SK-N-SH (cell line): Measurements from ENCODE around the gene KCNMB1. TPM values are rescaled to one million over a fixed set of nuclear protein-coding genes. Genes with fewer than 3 reads are reported as not detected.

Experiments
- CTCF ChIA-PET: fragments of 300-600, 350-600 bp; formaldehyde crosslinking; extraction: SDS; loops from one replicate; lab custom pipeline; 2021; lab: Yijun Ruan, JAX
- POLR2A ChIA-PET: fragments of 350-600 bp; sonication (Branson Sonifier 250); formaldehyde crosslinking; extraction: SDS; loops from one replicate; lab custom pipeline; 2020; ENCODE audit warnings: antibody characterized with exemption, inconsistent platforms; lab: Yijun Ruan, JAX
- DNase-seq: peaks from one replicate; pipeline ENCODE4 v3.0.0; 2012
- H2AFZ ChIP-seq: fragments of 200-600 bp; sonication (generic); 2 replicates; pipeline ENCODE4 v1.8.1; 2016; ENCODE audit warnings: antibody characterized with exemption, mild to moderate bottlenecking, low read depth
- H3F3A ChIP-seq: fragments of 200-600 bp; sonication (generic); replicated peaks from 2 replicates; pipeline ENCODE3; 2016; ENCODE audit warnings: antibody characterized with exemption, mild to moderate bottlenecking; ENCODE audit not compliant: insufficient read depth
- H3K27ac ChIP-seq, 2 experiments: fragments of 200-500 bp in 1 of 2; fragments of 200-600 bp in 1 of 2; sonication (Bioruptor generic) in 1 of 2; sonication (generic), shearing (Covaris generic) in 1 of 2; 2 replicates each; pipeline versions ENCODE4 v1.5.1 to v1.6.1; 2014 to 2016; ENCODE audit warnings: low read depth in 2 of 2, inconsistent platforms in 1 of 2, low read length in 1 of 2, mild to moderate bottlenecking in 1 of 2, mixed read lengths in 1 of 2
- H3K27me3 ChIP-seq: fragments of 200-600 bp; sonication (generic), shearing (Covaris generic); 2 replicates; pipeline ENCODE4 v1.6.1; 2016; ENCODE audit warnings: mixed run types; ENCODE audit not compliant: insufficient read depth
- H3K36me3 ChIP-seq, 2 experiments: fragments of 200-500 bp in 1 of 2; fragments of 200-600 bp in 1 of 2; sonication (Bioruptor generic) in 1 of 2; sonication (generic) in 1 of 2; replicated peaks in 1 of 2; 2 replicates each; pipeline versions ENCODE3 to v1.5.1; 2014 to 2016; ENCODE audit warnings: low read length in 1 of 2, mild to moderate bottlenecking in 1 of 2; ENCODE audit not compliant: insufficient read depth in 2 of 2, control insufficient read depth in 1 of 2
- H3K4me1 ChIP-seq, 2 experiments: fragments of 200-500 bp in 1 of 2; fragments of 200-600 bp in 1 of 2; sonication (Bioruptor generic) in 1 of 2; sonication (generic), shearing (Covaris generic) in 1 of 2; 2 replicates each; pipeline versions ENCODE4 v1.5.1 to v1.6.1; 2014 to 2016; ENCODE audit warnings: low read depth in 1 of 2, low read length in 1 of 2, mixed run types in 1 of 2; ENCODE audit not compliant: insufficient read depth in 2 of 2, control insufficient read depth in 1 of 2
- H3K4me2 ChIP-seq: fragments of 200-600 bp; sonication (generic), shearing (Covaris generic); 2 replicates; pipeline ENCODE4 v1.6.1; 2017; ENCODE audit warnings: mixed run types
- H3K4me3 ChIP-seq, 2 experiments: fragments of 200-500 bp in 1 of 2; fragments of 200-600 bp in 1 of 2; sonication (Bioruptor generic) in 1 of 2; sonication (generic), shearing (Covaris generic) in 1 of 2; 2 replicates each; pipeline versions ENCODE4 v1.5.1 to v1.8.1; 2014 to 2016; ENCODE audit warnings: low read depth in 2 of 2, inconsistent platforms in 1 of 2, low read length in 1 of 2, mild to moderate bottlenecking in 1 of 2, mixed read lengths in 1 of 2, moderate library complexity in 1 of 2
- H3K79me2 ChIP-seq: fragments of 200-600 bp; sonication (generic); 2 replicates; pipeline ENCODE4 v1.8.1; 2017; ENCODE audit warnings: mild to moderate bottlenecking; ENCODE audit not compliant: insufficient read depth
- H3K9ac ChIP-seq: fragments of 200-600 bp; sonication (generic); 2 replicates; pipeline ENCODE4 v1.6.1; 2017; ENCODE audit warnings: mixed run types
- H3K9me2 ChIP-seq: fragments of 200-600 bp; sonication (generic); 2 replicates; pipeline ENCODE4 v1.6.1; 2017; ENCODE audit warnings: mixed run types
- H3K9me3 ChIP-seq: fragments of 200-600 bp; sonication (generic); 2 replicates; pipeline ENCODE4 v1.6.1; 2017; ENCODE audit warnings: mixed run types, mild to moderate bottlenecking, moderate library complexity
- H4K20me1 ChIP-seq: fragments of 200-600 bp; sonication (generic); 2 replicates; pipeline ENCODE4 v1.6.1; 2017; ENCODE audit warnings: mild to moderate bottlenecking, mixed run types; ENCODE audit not compliant: insufficient read depth
- CHD2 ChIP-seq: fragments of 150-350 bp; IDR thresholded peaks from 2 replicates; pipeline ENCODE4 v1.6.1; 2018; ENCODE audit warnings: low read length; ENCODE audit not compliant: partially characterized antibody
- ELF1 ChIP-seq: IDR thresholded peaks from 2 replicates; pipeline ENCODE4 v1.4.0; 2012
- EP300 ChIP-seq, 2 experiments: IDR thresholded peaks; 2 replicates each; pipeline versions ENCODE4 v1.4.0 to v1.6.1; 2012; ENCODE audit warnings: borderline replicate concordance in 1 of 2, low read depth in 1 of 2, low read length in 1 of 2
- EZH2phosphoT487 ChIP-seq: fragments of 200-600 bp; sonication (generic); IDR thresholded peaks from 2 replicates; pipeline ENCODE4 v1.6.1; 2017; ENCODE audit warnings: low read depth, mixed run types, mild to moderate bottlenecking, antibody characterized with exemption, moderate library complexity, borderline replicate concordance
- FOSL2 ChIP-seq: IDR thresholded peaks from 2 replicates; pipeline ENCODE4 v1.4.0; 2012; ENCODE audit warnings: low read depth, mild to moderate bottlenecking, moderate library complexity, borderline replicate concordance
- FOXM1 ChIP-seq: IDR thresholded peaks from 2 replicates; pipeline ENCODE4 v1.4.0; 2012; ENCODE audit warnings: low read depth, mild to moderate bottlenecking
- GATA2 ChIP-seq: sonication (generic); formaldehyde crosslinking; IDR thresholded peaks from 2 replicates; pipeline ENCODE4 v1.5.0; 2020; ENCODE audit warnings: mild to moderate bottlenecking, missing genetic modification reagents
- MXI1 ChIP-seq: IDR thresholded peaks from 2 replicates; pipeline ENCODE4 v1.6.1; 2012; ENCODE audit warnings: mild to moderate bottlenecking, low read depth, low read length, improper control_type of control experiment
- POLR2AphosphoS5 ChIP-seq: IDR thresholded peaks from 2 replicates; pipeline ENCODE4 v1.6.1; 2012; ENCODE audit warnings: low read depth, low read length
- RAD21 ChIP-seq: IDR thresholded peaks from 2 replicates; pipeline ENCODE4 v1.6.1; 2012; ENCODE audit warnings: mild to moderate bottlenecking, low read length
- RCOR1 ChIP-seq: fragments of 150-350 bp; IDR thresholded peaks from 2 replicates; pipeline ENCODE4 v1.6.1; 2017; ENCODE audit warnings: antibody characterized with exemption, low read length
- RXRA ChIP-seq: IDR thresholded peaks from 2 replicates; pipeline ENCODE4 v1.4.0; 2012; ENCODE audit warnings: low read depth, mild to moderate bottlenecking, borderline replicate concordance
- SMC3 ChIP-seq: IDR thresholded peaks from 2 replicates; pipeline ENCODE4 v1.6.1; 2012; ENCODE audit warnings: low read depth, low read length, improper control_type of control experiment
- TAF1 ChIP-seq: IDR thresholded peaks from 2 replicates; pipeline ENCODE4 v1.6.1; 2012; ENCODE audit warnings: low read depth, mild to moderate bottlenecking, low read length, moderate library complexity, borderline replicate concordance
- YY1 ChIP-seq: IDR thresholded peaks from 2 replicates; pipeline ENCODE4 v1.4.0; 2012; ENCODE audit warnings: low read depth, mild to moderate bottlenecking
- WGBS: methylation state at CpG from one replicate; pipeline ENCODE4 v1.1.6; 2017; ENCODE audit warnings: low lambda C conversion rate; 5-methylcytosine and 5-hydroxymethylcytosine counted together
- polyA plus RNA-seq, 3 experiments: library from polyadenylated mRNA; depleted of rRNA; stranded (reverse); fragments of >200 nt; gene quantifications; 2 replicates each; pipeline ENCODE4 v1.2.3, GENCODE V29; 2012
- TF ChIP-seq, protein P1 (sequence below): IDR thresholded peaks from 2 replicates; pipeline ENCODE4; 2012
- TF ChIP-seq, protein P2 (sequence below): IDR thresholded peaks from 2 replicates; pipeline ENCODE4 v1.4.0; 2012; ENCODE audit warnings: low read depth
- TF ChIP-seq, protein P3 (sequence below): fragments of 200-600 bp; sonication (generic); IDR thresholded peaks from 2 replicates; pipeline ENCODE4 v1.6.1; 2017; ENCODE audit warnings: antibody characterized with exemption, mild to moderate bottlenecking, moderate library complexity
- TF ChIP-seq, protein P4 (sequence below): IDR thresholded peaks from 2 replicates; pipeline ENCODE4 v1.4.0; 2012; ENCODE audit warnings: low read depth, borderline replicate concordance
- TF ChIP-seq, protein P5 (sequence below): IDR thresholded peaks from 2 replicates; pipeline ENCODE4 v1.4.0; 2012; ENCODE audit warnings: low read depth, borderline replicate concordance

KCNMB1 gene
- polyA plus RNA-seq, 1 of the 3 experiments (the other 2 are of a cell fraction) = not detected

DNA sequence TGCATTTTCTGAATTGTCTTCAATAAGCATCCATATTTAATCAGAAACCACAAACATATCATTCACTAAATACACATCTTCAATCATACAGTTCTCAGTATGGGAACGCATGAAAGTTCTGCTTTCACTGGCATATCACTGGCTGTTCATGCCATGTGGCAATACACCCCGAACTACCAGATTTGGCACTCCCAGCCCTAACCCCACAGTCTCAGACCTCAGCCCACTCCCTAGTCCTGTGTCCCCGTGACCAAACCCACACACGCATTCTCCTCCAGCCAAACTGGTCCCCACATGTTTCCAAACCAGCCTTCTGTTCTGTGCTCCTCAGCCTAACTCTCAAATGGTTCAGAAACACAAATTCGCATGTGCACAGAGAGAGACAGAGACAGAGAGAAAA is 20.6 kb downstream of the KCNMB1 start:
- no peaks in the 10 kb centered on the region for H3F3A ChIP-seq
- no peak for DNase-seq
- H4K20me1 ChIP-seq = no peaks in the 10 kb centered on the region
- H2AFZ ChIP-seq = no peak overlapping the region
- no peaks in the 10 kb centered on the region for H3K9me3 ChIP-seq
- no peak for TF ChIP-seq POLR2AphosphoS5
- TF ChIP-seq RCOR1 = no peak
- no peak overlapping the region for H3K4me3 ChIP-seq
- H3K4me1 ChIP-seq = no peaks in the 10 kb centered on the region
- H3K27me3 ChIP-seq = peaks cover 5% of the 10 kb centered on the region; the same call in 1 of the 2 replicates
- CTCF ChIA-PET = interaction anchor here (0.9 kb wide), 1 partner anchor 144 kb away, joined by 3 read pairs; no protein-coding TSS in a partner anchor
- H3K27ac ChIP-seq = no peak overlapping the region
- no peak overlapping the region for H3K9ac ChIP-seq
- H3K79me2 ChIP-seq = no peaks in the 10 kb centered on the region
- POLR2A ChIA-PET = no interaction called here
- no peaks in the 10 kb centered on the region for H3K9me2 ChIP-seq
- no peak overlapping the region for H3K4me2 ChIP-seq
- H3K36me3 ChIP-seq = no peaks in the 10 kb centered on the region
- WGBS = 51% methylated on average over 5 of the region's 5 CpGs

DNA sequence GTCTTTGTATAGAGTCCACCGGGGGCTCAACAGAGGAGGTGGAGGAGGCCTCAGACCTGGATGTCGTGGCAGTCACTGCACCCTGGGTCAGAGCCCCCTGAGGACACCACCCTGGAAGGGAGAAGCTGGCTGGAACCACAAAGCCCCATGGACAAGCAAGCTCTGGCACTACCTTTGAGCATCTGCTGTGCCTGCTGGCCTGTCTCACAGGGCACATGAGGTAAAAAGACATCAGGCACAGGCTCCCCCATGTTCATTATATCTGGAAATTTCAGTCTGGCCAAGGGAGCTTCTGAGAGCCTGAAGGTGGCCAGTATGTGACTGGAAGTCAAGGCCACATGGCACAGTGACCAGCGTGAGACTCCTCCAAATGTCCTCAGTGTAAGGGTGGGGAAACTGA is 22.9 kb downstream of the KCNMB1 start:
- Histone ChIP-seq H3K4me2 (no peak overlapping the region), H3K27ac (no peak overlapping the region), H3F3A (no peaks in the 10 kb centered on the region), H3K9ac (no peak overlapping the region), H3K4me1 (no peaks in the 10 kb centered on the region; a peak in 1 of 4 replicates), H3K36me3 (no peaks in the 10 kb centered on the region), H3K27me3 (no peaks in the 10 kb centered on the region; the same call in 1 of the 2 replicates), H2AFZ (no peak overlapping the region), H3K9me3 (no peaks in the 10 kb centered on the region), H3K79me2 (no peaks in the 10 kb centered on the region), H3K9me2 (no peaks in the 10 kb centered on the region), H3K4me3 (no peak overlapping the region), H4K20me1 (no peaks in the 10 kb centered on the region)
- no peak for TF ChIP-seq EP300 (IDR thresholded peaks at IDR 0.05; ENCODE audit: borderline replicate concordance in 1 of 2, low read depth in 1 of 2, low read length in 1 of 2)
- TF ChIP-seq, protein P1, sequence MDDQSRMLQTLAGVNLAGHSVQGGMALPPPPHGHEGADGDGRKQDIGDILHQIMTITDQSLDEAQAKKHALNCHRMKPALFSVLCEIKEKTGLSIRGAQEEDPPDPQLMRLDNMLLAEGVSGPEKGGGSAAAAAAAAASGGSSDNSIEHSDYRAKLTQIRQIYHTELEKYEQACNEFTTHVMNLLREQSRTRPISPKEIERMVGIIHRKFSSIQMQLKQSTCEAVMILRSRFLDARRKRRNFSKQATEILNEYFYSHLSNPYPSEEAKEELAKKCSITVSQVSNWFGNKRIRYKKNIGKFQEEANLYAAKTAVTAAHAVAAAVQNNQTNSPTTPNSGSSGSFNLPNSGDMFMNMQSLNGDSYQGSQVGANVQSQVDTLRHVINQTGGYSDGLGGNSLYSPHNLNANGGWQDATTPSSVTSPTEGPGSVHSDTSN = no peak
- TF ChIP-seq ELF1 = no peak
- TF ChIP-seq RCOR1 = no peak
- TF ChIP-seq YY1 = no peak
- TF ChIP-seq, protein P2, sequence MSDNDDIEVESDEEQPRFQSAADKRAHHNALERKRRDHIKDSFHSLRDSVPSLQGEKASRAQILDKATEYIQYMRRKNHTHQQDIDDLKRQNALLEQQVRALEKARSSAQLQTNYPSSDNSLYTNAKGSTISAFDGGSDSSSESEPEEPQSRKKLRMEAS = no peak
- TF ChIP-seq, protein P3, sequence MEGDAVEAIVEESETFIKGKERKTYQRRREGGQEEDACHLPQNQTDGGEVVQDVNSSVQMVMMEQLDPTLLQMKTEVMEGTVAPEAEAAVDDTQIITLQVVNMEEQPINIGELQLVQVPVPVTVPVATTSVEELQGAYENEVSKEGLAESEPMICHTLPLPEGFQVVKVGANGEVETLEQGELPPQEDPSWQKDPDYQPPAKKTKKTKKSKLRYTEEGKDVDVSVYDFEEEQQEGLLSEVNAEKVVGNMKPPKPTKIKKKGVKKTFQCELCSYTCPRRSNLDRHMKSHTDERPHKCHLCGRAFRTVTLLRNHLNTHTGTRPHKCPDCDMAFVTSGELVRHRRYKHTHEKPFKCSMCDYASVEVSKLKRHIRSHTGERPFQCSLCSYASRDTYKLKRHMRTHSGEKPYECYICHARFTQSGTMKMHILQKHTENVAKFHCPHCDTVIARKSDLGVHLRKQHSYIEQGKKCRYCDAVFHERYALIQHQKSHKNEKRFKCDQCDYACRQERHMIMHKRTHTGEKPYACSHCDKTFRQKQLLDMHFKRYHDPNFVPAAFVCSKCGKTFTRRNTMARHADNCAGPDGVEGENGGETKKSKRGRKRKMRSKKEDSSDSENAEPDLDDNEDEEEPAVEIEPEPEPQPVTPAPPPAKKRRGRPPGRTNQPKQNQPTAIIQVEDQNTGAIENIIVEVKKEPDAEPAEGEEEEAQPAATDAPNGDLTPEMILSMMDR = no peak
- TF ChIP-seq RAD21 = no peak
- TF ChIP-seq MXI1 = no peak
- TF ChIP-seq CHD2 = no peak
- no peak for TF ChIP-seq FOSL2
- TF ChIP-seq FOXM1 = no peak
- TF ChIP-seq, protein P4, sequence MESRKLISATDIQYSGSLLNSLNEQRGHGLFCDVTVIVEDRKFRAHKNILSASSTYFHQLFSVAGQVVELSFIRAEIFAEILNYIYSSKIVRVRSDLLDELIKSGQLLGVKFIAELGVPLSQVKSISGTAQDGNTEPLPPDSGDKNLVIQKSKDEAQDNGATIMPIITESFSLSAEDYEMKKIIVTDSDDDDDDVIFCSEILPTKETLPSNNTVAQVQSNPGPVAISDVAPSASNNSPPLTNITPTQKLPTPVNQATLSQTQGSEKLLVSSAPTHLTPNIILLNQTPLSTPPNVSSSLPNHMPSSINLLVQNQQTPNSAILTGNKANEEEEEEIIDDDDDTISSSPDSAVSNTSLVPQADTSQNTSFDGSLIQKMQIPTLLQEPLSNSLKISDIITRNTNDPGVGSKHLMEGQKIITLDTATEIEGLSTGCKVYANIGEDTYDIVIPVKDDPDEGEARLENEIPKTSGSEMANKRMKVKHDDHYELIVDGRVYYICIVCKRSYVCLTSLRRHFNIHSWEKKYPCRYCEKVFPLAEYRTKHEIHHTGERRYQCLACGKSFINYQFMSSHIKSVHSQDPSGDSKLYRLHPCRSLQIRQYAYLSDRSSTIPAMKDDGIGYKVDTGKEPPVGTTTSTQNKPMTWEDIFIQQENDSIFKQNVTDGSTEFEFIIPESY = no peak
- no peak for TF ChIP-seq GATA2
- TF ChIP-seq EZH2phosphoT487 = no peak
- TF ChIP-seq, protein P5, sequence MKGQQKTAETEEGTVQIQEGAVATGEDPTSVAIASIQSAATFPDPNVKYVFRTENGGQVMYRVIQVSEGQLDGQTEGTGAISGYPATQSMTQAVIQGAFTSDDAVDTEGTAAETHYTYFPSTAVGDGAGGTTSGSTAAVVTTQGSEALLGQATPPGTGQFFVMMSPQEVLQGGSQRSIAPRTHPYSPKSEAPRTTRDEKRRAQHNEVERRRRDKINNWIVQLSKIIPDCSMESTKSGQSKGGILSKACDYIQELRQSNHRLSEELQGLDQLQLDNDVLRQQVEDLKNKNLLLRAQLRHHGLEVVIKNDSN = no peak
- no peak for TF ChIP-seq RXRA
- TF ChIP-seq SMC3 = no peak
- TF ChIP-seq TAF1 = no peak
- no peak for DNase-seq
- POLR2A ChIA-PET = no interaction called here
- 49% methylated on average over 2 of the region's 3 CpGs for WGBS
- CTCF ChIA-PET = no interaction called here
